Adrenal gland (tissue), 12 donors: ENCODE measurements around the gene TRIO. TPM values are rescaled to one million over a fixed set of nuclear protein-coding genes. Genes with fewer than 3 reads are reported as not detected.

Source experiments
- DNase-seq, 7 donors: peaks; one replicate each; pipeline ENCODE4 v3.0.0-alpha.2; 2019 to 2020
- H3K27ac ChIP-seq, 5 donors: fragments of 200-600 bp; sonication (generic) in 4 of 5; 1 replicate in 3 of 5; 2 replicates in 2 of 5; pipeline versions ENCODE4 v1.5.1 to v1.8.0; 2016 to 2020; ENCODE audit warnings: mild to moderate bottlenecking in 1 of 5
- H3K27me3 ChIP-seq: fragments of 200-600 bp; 2 replicates; pipeline ENCODE4 v1.8.0; 2021
- H3K36me3 ChIP-seq, 2 donors: fragments of 200-600 bp; replicated peaks in 1 of 2; 1 replicate in 1 of 2; 2 replicates in 1 of 2; pipeline versions ENCODE4 v1.5.1 to v1.8.0; 2018 to 2022
- H3K4me1 ChIP-seq, 2 donors: fragments of 200-600 bp; replicated peaks in 1 of 2; 1 replicate in 1 of 2; 2 replicates in 1 of 2; pipeline versions ENCODE4 v1.5.1 to v1.8.0; 2018 to 2021
- H3K4me3 ChIP-seq, 4 donors: fragments of 200-600 bp; sonication (generic) in 3 of 4; one replicate each; pipeline ENCODE4 v1.5.1; 2016 to 2018
- H3K9me3 ChIP-seq, 3 donors: fragments of 200-600 bp; sonication (generic) in 1 of 3; replicated peaks in 1 of 3; 1 replicate in 2 of 3; 2 replicates in 1 of 3; pipeline versions ENCODE4 v1.5.1 to v1.8.0; 2016 to 2021
- POLR2A ChIP-seq, 2 donors: fragments of 450-650 bp; IDR thresholded peaks; one replicate each; pipeline ENCODE4 v1.6.1; 2017; ENCODE audit warnings: antibody characterized with exemption in 2 of 2, mild to moderate bottlenecking in 2 of 2, moderate library complexity in 1 of 2
- WGBS, 4 donors: extraction: QIAGEN DNeasy Blood & Tissue Kit in 2 of 4; methylation state at CpG; one replicate each; pipeline versions ENCODE4 v1.1.5 to v1.1.7; 2013 to 2017; 5-methylcytosine and 5-hydroxymethylcytosine counted together
- intact Hi-C, 2 donors: fragments of 100-400 bp; cut with DNase I; formaldehyde crosslinking; loops; one replicate each; pipeline versions ENCODE4 v1.14.1 to v1.15.0; 2022 to 2023
- polyA plus RNA-seq, 3 donors: library from polyadenylated mRNA; stranded (reverse); fragments of 200-250 nt in 2 of 3; fragments of 350-450 nt in 1 of 3; fragmentation: Illumina TruSeq in 1 of 3; extraction: RNeasy Lipid Tissue Mini Kit (QIAGEN cat#74804) in 1 of 3; gene quantifications; one replicate each; pipeline ENCODE4 v1.2.3, GENCODE V29; 2013 to 2014
- total RNA-seq, 9 donors: library from RNA; depleted of rRNA in 4 of 9; stranded (reverse); fragments of >200 nt in 4 of 9; fragments of 120-200 nt in 1 of 9; fragmentation: NEBNext Ultra II Directional in 1 of 9; extraction: Animal tissue kit (Norgen Biotek cat#: 25700) in 1 of 9; gene quantifications; one replicate each; pipeline versions ENCODE4 v1.1.0 to v1.2.4, GENCODE V29; 2013 to 2023
- TF ChIP-seq, protein P1 (sequence below), 6 experiments: fragments of 450-650 bp in 4 of 6; fragments of 200-600 bp in 2 of 6; sonication (generic) in 1 of 6; IDR thresholded peaks; 1 replicate in 5 of 6; 2 replicates in 1 of 6; pipeline versions ENCODE4 v1.5.1 to v1.8.0; 2016 to 2021; ENCODE audit warnings: antibody characterized with exemption in 6 of 6, mild to moderate bottlenecking in 2 of 6, moderate library complexity in 1 of 6
- donor health status: healthy with polysubstance abuse.
- donor health status: Bipolar disorder and iron deficiency.
- donor health status: DM: yes; HTN: yes; CAD: no.
- donor health status: DM: no; HTN: no; CAD: no.
- donor health status: DM: no; HTN: no; CAD: no.
- donor health status: DM: yes; HTN: yes; CAD: no.

Gene TRIO
- total and polyA plus RNA-seq, 12 donors, result 27.3 to 109 (median 72.4) TPM

DNA sequence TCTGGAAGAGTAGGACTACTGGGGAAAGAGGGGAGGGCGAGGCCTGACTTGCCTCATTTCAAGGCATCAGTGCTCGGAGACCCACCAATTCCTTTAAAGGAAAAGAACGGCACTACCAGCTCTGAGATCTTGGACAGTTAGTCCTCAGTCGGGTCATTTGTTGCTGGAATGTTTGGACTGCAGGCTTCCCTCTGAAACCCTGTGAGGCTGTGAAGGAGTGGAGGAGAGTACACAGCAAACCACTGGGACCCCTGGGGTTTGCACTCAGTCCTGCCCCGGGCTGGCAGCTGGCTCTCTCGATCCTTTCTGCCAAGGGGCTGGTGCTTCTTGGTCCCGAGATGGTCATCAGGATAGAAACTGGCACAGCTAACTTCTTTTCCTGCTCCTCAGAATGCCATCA, 194.5 kb downstream of the TRIO start:
- intact Hi-C loops, result no loop called here
- Histone ChIP-seq H3K27me3 (no peaks in the 10 kb centered on the region), H3K4me3 (no peak overlapping the region), H3K9me3 (no peaks in the 10 kb centered on the region), H3K36me3 (peaks cover 0 to 19% of the 10 kb centered on the region in 2 donors), H3K27ac (no peak overlapping the region), H3K4me1 (peaks cover 0 to 11% of the 10 kb centered on the region in 2 donors)
- WGBS, 4 donors, result 88 to 98% (median 94%) methylated on average over 7 of the region's 7 CpGs
- DNase-seq, result no peak
- TF ChIP-seq, protein P1, sequence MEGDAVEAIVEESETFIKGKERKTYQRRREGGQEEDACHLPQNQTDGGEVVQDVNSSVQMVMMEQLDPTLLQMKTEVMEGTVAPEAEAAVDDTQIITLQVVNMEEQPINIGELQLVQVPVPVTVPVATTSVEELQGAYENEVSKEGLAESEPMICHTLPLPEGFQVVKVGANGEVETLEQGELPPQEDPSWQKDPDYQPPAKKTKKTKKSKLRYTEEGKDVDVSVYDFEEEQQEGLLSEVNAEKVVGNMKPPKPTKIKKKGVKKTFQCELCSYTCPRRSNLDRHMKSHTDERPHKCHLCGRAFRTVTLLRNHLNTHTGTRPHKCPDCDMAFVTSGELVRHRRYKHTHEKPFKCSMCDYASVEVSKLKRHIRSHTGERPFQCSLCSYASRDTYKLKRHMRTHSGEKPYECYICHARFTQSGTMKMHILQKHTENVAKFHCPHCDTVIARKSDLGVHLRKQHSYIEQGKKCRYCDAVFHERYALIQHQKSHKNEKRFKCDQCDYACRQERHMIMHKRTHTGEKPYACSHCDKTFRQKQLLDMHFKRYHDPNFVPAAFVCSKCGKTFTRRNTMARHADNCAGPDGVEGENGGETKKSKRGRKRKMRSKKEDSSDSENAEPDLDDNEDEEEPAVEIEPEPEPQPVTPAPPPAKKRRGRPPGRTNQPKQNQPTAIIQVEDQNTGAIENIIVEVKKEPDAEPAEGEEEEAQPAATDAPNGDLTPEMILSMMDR (IDR thresholded peaks at IDR 0.05), result no peak
- no peak for TF ChIP-seq POLR2A (IDR thresholded peaks at IDR 0.05)

DNA sequence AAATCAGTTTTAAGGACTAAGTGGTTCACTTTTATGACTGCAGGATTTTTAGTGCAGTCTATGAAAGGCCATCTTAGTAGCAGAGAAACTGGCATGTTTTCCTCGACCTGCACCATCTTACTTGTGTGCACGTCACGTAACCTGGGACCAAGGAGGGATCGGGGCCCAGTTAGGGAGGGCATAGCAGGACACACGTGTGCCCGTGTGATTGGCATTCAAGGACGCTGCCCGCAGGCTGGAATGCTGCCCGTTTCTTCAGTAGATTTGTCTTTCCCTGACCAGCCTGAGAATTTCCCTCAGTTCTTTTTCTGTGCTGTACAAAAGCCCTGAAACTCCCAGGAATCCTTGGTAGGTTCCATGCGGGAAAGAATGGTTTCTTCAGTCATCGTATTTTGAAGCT, 196.3 kb downstream of the TRIO start:
- intact Hi-C loops, result no loop called here
- Histone ChIP-seq H3K36me3 (peaks cover 0 to 19% of the 10 kb centered on the region in 2 donors), H3K4me1 (peaks cover 0 to 14% of the 10 kb centered on the region in 2 donors), H3K27me3 (no peaks in the 10 kb centered on the region), H3K4me3 (no peak overlapping the region), H3K9me3 (no peaks in the 10 kb centered on the region), H3K27ac (no peak overlapping the region)
- TF ChIP-seq POLR2A (IDR thresholded peaks at IDR 0.05), result no peak
- TF ChIP-seq, protein P1 (IDR thresholded peaks at IDR 0.05), result no peak
- WGBS, 4 donors, result 51 to 63% (median 58%) methylated on average over 11 of the region's 11 CpGs
- peak; percentile 42 to 86 (median 59) for DNase-seq

DNA sequence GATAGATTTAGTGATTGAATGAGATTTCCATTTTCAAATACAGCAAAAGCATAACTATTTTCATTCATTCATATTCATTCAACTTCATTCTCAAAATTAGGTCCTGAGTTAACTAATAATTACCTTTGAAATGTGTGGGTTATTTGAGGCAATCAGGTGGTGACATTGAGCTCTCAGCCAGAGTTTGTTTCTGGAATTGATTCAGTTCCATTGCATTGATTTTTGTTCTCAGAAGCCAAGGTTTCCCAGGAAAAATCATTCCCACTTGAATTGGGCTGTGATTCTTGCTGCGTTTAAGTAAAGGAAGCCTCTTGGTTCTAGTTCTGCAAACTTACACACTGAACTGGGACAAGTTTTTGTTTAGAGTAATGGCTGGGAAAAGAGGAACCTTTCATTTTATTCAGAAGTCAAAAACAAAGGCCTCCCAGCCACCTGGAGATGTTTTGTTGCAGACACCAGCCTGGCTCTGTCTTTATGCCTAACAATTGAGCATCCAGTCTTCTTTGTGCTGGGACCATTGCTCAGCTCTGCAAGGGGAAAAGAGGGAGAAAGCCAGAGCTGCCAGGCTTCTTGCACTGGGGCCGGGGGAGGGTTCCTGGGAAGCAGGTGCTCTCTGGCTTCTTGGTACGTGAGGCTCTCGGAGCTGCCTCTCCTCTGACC, 198.6 kb downstream of the TRIO start:
- intact Hi-C loops, result no loop called here

DNA sequence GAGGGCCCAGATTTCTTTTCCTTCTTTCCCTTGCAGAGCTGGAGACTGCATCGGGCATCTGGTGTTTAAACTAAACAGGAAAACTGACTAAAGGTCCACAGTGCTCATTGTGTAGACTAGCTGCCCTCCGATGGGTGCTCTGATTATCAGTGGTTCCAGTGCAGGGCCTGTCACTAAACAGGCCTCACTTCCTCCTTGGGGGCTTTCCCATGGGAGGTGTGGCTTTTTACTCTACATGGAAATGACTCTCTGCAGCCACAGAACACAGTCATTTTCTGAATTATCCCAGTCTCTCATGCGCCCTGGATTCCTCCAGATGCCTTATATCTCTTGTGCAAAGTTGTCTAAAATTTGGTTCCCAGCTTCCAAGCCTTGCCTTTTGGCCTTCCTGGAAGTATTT, 199.2 kb downstream of the TRIO start:
- Histone ChIP-seq H3K9me3 (no peaks in the 10 kb centered on the region), H3K36me3 (peaks cover 0 to 8% of the 10 kb centered on the region in 2 donors), H3K27ac (no peak overlapping the region), H3K4me3 (no peak overlapping the region), H3K4me1 (peaks cover 0 to 14% of the 10 kb centered on the region in 2 donors), H3K27me3 (no peaks in the 10 kb centered on the region)
- TF ChIP-seq POLR2A (IDR thresholded peaks at IDR 0.05), result no peak
- TF ChIP-seq, protein P1 (IDR thresholded peaks at IDR 0.05), result no peak
- intact Hi-C loops, result no loop called here
- DNase-seq, result no peak
- WGBS, 4 donors, result 51 to 66% (median 59%) methylated on average over 3 of the region's 3 CpGs

More for the DNA sequence above, 198.6 kb downstream of the TRIO start:
- H3K4me3 ChIP-seq, result no peak overlapping the region
- peaks cover 0 to 14% of the 10 kb centered on the region in 2 donors for H3K36me3 ChIP-seq
- no peak for DNase-seq
- no peaks in the 10 kb centered on the region for H3K9me3 ChIP-seq
- TF ChIP-seq POLR2A (IDR thresholded peaks at IDR 0.05), result no peak
- TF ChIP-seq, protein P1 (IDR thresholded peaks at IDR 0.05), result no peak
- no peaks in the 10 kb centered on the region for H3K27me3 ChIP-seq
- no peak overlapping the region for H3K27ac ChIP-seq
- WGBS, 4 donors, result 71 to 92% (median 79%) methylated on average over 3 to 4 of the region's 4 CpGs
- peaks cover 0 to 14% of the 10 kb centered on the region in 2 donors for H3K4me1 ChIP-seq
